ENCODE results near the gene TBC1D17.

- TF ChIP-seq, protein P1, sequence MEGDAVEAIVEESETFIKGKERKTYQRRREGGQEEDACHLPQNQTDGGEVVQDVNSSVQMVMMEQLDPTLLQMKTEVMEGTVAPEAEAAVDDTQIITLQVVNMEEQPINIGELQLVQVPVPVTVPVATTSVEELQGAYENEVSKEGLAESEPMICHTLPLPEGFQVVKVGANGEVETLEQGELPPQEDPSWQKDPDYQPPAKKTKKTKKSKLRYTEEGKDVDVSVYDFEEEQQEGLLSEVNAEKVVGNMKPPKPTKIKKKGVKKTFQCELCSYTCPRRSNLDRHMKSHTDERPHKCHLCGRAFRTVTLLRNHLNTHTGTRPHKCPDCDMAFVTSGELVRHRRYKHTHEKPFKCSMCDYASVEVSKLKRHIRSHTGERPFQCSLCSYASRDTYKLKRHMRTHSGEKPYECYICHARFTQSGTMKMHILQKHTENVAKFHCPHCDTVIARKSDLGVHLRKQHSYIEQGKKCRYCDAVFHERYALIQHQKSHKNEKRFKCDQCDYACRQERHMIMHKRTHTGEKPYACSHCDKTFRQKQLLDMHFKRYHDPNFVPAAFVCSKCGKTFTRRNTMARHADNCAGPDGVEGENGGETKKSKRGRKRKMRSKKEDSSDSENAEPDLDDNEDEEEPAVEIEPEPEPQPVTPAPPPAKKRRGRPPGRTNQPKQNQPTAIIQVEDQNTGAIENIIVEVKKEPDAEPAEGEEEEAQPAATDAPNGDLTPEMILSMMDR (IDR thresholded peaks at IDR 0.05 in 4 of 5, conservative IDR thresholded peaks at IDR 0.05 in 1 of 5), result no peak
- no peak for TF ChIP-seq POLR2A (IDR thresholded peaks at IDR 0.05)
Measured at GRCh38 chr19:49884760-49885159, 7.3 kb downstream of the TBC1D17 start.
